Measurements from ENCODE around the gene LARGE1.

LARGE1 gene

GRCh38 chr22:33909075-33909458 is 11.2 kb downstream of the LARGE1 start:
- no peak for DNase-seq (ENCODE audit: low spot score)
- in situ Hi-C loops (cut with MboI; ENCODE audit: low sequenced_read_pairs, unreplicated experiment) = no loop called here
- TF ChIP-seq, protein P1, sequence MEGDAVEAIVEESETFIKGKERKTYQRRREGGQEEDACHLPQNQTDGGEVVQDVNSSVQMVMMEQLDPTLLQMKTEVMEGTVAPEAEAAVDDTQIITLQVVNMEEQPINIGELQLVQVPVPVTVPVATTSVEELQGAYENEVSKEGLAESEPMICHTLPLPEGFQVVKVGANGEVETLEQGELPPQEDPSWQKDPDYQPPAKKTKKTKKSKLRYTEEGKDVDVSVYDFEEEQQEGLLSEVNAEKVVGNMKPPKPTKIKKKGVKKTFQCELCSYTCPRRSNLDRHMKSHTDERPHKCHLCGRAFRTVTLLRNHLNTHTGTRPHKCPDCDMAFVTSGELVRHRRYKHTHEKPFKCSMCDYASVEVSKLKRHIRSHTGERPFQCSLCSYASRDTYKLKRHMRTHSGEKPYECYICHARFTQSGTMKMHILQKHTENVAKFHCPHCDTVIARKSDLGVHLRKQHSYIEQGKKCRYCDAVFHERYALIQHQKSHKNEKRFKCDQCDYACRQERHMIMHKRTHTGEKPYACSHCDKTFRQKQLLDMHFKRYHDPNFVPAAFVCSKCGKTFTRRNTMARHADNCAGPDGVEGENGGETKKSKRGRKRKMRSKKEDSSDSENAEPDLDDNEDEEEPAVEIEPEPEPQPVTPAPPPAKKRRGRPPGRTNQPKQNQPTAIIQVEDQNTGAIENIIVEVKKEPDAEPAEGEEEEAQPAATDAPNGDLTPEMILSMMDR (IDR thresholded peaks at IDR 0.05; ENCODE audit: borderline replicate concordance, control extremely low read depth, extremely low read depth, insufficient read depth, missing control alignments) = no peak

DNA sequence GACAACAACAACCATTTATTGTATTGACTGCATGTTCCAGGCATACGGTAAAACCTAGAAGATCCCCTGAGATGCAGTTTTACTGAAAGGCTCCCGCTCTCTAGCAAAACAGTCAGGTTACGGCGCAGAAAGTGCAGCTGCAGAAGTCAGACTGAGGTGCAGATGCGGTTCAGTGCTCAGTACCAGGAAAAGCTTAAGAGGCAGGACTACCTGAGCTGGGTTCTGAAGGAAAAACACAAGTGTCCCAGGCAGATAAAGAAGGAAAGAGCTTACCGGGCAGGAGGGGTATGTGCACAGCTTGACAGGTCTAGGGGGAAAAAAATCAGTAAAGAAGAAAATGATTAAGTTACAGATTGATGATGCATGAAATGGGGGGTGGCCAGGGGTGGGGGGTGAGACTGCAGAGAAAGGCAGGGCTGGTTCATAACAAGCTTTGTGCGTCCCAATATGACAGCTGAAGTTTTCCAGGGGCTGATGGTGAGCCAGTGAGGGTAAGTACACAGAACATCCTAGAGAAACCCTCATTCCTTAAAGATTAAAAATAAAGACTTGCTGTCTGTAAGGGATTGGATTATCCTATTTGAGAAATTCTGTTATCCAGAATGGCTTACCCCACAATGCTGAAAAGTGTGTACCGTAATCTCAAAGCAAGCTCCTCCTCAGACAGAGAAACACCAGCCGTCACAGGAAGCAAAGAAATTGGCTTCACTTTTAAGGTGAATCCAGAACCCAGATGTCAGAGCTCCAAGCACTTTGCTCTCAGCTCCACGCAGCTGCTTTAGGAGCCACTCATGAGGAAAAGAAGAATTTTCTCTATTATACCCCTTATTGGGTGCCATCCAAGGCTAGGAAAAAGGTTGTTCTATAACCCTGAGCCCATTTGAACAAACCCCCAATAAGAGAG is 11.9 kb downstream of the LARGE1 start:
- TF ChIP-seq, protein P1 (IDR thresholded peaks at IDR 0.05; ENCODE audit: borderline replicate concordance, control extremely low read depth, extremely low read depth, insufficient read depth, missing control alignments) = no peak
- in situ Hi-C loops (cut with MboI; ENCODE audit: low sequenced_read_pairs, unreplicated experiment) = no loop called here
- DNase-seq (ENCODE audit: low spot score) = no peak

DNA sequence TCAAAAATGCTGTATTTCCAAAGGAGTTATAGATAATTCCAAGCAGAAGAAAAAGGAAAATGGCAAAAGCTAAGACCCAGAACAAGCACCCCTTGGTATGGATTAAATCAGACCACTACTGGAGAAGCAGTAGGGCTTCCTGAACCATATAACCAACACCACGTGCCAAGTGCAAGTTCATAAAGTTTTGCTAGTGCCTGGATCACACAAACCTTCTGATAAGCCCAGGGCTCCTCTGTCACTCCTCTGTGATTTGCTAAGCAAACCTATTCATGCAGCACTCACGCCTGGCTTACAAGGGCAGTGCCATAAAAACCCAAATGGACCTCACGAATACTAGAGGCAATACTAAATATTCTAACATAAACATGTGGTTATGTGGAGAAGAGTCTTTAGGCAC is 13.3 kb downstream of the LARGE1 start:
- DNase-seq (ENCODE audit: low spot score) = no peak
- in situ Hi-C loops (cut with MboI; ENCODE audit: low sequenced_read_pairs, unreplicated experiment) = no loop called here
- TF ChIP-seq, protein P1 (IDR thresholded peaks at IDR 0.05; ENCODE audit: borderline replicate concordance, control extremely low read depth, extremely low read depth, insufficient read depth, missing control alignments) = no peak

DNA sequence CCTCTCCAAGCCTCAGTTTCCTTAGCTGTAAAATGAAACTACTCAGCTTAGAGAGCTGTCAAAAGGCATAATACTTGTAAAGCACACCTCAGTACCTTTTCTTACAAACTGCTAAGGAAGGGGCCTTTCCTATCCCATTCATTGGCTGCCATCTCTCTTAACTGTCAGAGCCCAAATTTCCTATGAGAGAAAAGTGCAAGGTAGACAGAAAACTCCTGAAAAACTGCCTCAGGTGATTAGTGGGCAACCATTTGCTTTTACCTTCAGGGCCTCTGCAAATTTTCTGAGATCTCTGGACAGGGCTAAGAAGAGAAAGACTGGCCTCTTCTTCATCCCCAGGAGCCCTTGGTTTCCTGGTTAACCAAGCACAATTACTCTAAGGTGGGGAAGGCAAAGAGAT is 13.8 kb downstream of the LARGE1 start:
- TF ChIP-seq, protein P1 (IDR thresholded peaks at IDR 0.05; ENCODE audit: borderline replicate concordance, control extremely low read depth, extremely low read depth, insufficient read depth, missing control alignments) = no peak
- no peak for DNase-seq (ENCODE audit: low spot score)
- in situ Hi-C loops (cut with MboI; ENCODE audit: low sequenced_read_pairs, unreplicated experiment) = no loop called here

DNA sequence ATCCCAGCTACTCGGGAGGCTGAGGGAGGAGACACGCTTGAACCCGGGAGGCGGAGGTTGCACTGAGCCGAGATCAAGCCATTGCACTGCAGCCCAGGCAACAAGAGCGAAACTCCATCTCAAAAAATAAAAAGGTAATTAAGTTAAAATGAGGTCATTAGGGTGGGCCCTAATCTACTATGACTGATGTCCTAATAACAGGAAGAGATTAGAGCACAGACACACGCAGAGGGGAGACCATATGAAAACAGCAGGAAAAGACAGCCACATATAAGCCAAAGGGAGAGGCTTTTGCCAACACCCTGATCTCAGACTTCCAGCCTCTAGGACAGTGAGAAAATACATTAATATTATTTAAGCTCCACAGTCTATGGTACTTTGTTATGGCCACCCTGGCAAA is 17.3 kb downstream of the LARGE1 start:
- in situ Hi-C loops (cut with MboI; ENCODE audit: low sequenced_read_pairs, unreplicated experiment) = no loop called here
- no peak for DNase-seq (ENCODE audit: low spot score)
- TF ChIP-seq, protein P1 (IDR thresholded peaks at IDR 0.05; ENCODE audit: borderline replicate concordance, control extremely low read depth, extremely low read depth, insufficient read depth, missing control alignments) = no peak

GRCh38 chr22:33902073-33902472 is 18.2 kb downstream of the LARGE1 start:
- no peak for DNase-seq (ENCODE audit: low spot score)
- TF ChIP-seq, protein P1 (IDR thresholded peaks at IDR 0.05; ENCODE audit: borderline replicate concordance, control extremely low read depth, extremely low read depth, insufficient read depth, missing control alignments) = no peak
- in situ Hi-C loops (cut with MboI; ENCODE audit: low sequenced_read_pairs, unreplicated experiment) = no loop called here
